Parathyroid adenoma (tissue), 2 donors: ENCODE measurements around the gene ADCY3.

ENCODE experiments used
- H2AFZ ChIP-seq: fragments of 300-600 bp; sonication (generic); one replicate; pipeline ENCODE4 v1.7.0; 2017; ENCODE audit warnings: antibody characterized with exemption, mild to moderate bottlenecking
- H3K27ac ChIP-seq: fragments of 300-600 bp; sonication (generic); one replicate; pipeline ENCODE4 v1.7.0; 2017
- H3K27me3 ChIP-seq: fragments of 300-600 bp; sonication (generic); one replicate; pipeline ENCODE4 v1.7.0; 2017; ENCODE audit warnings: low read length; ENCODE audit not compliant: control insufficient read depth, insufficient read depth
- H3K36me3 ChIP-seq: fragments of 300-600 bp; sonication (generic); one replicate; pipeline ENCODE4 v1.7.0; 2017; ENCODE audit warnings: low read length; ENCODE audit not compliant: control insufficient read depth, insufficient read depth
- H3K4me1 ChIP-seq: fragments of 300-600 bp; sonication (generic); one replicate; pipeline ENCODE4 v1.7.0; 2017; ENCODE audit warnings: control low read depth
- H3K4me2 ChIP-seq: fragments of 300-600 bp; sonication (generic); one replicate; pipeline ENCODE4 v1.7.0; 2017; ENCODE audit warnings: low read length
- H3K4me3 ChIP-seq: fragments of 300-600 bp; sonication (generic); one replicate; pipeline ENCODE4 v1.7.0; 2017; ENCODE audit warnings: low read depth, low read length
- H3K79me2 ChIP-seq: fragments of 300-600 bp; sonication (generic); one replicate; pipeline ENCODE4 v1.7.0; 2017; ENCODE audit warnings: control low read depth
- H3K9ac ChIP-seq: fragments of 300-600 bp; sonication (generic); one replicate; pipeline ENCODE4 v1.7.0; 2017; ENCODE audit warnings: mild to moderate bottlenecking
- H3K9me3 ChIP-seq: fragments of 300-600 bp; sonication (generic); one replicate; pipeline ENCODE4 v1.7.0; 2017; ENCODE audit warnings: low read length; ENCODE audit not compliant: control insufficient read depth
- TF ChIP-seq, protein P1 (sequence below): fragments of 300-600 bp; sonication (generic); IDR thresholded peaks from one replicate; pipeline ENCODE4 v1.7.0; 2017; ENCODE audit warnings: antibody characterized with exemption, mild to moderate bottlenecking
- donor health status: primary hyperparathyroidism.

Gene ADCY3

DNA sequence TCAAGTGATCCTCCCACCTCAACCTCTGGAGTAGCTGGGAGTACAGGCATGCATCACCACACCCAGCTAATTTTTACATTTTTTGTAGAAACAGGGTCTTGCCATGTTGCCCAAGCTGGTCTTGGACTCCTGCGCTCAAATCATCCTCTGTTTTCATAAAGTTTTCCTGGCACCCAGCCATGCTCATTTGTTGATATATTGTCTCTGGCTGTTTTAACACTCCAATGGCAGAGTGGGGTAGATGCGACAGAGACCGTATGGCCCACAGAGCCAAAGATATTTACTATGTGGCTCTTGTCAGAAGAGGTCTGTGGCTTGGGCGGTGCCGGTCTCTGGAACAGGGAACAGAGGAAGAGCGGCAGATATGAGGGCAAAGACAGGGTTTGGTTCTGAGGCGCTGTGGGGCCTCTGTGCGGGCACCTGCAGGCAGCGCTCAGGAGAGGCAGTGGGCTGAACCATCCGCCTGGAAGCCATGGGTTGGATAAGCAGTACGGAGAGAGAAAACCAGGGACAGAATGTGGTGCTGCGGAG, 76.6 kb downstream of the ADCY3 start:
- Histone ChIP-seq H2AFZ (no peak overlapping the region), H3K9me3 (no peaks in the 10 kb centered on the region), H3K9ac (no peak overlapping the region), H3K27me3 (no peaks in the 10 kb centered on the region), H3K4me3 (no peak overlapping the region), H3K4me2 (no peak overlapping the region), H3K79me2 (no peaks in the 10 kb centered on the region), H3K27ac (no peak overlapping the region), H3K36me3 (no peaks in the 10 kb centered on the region), H3K4me1 (no peaks in the 10 kb centered on the region)
- TF ChIP-seq, protein P1, sequence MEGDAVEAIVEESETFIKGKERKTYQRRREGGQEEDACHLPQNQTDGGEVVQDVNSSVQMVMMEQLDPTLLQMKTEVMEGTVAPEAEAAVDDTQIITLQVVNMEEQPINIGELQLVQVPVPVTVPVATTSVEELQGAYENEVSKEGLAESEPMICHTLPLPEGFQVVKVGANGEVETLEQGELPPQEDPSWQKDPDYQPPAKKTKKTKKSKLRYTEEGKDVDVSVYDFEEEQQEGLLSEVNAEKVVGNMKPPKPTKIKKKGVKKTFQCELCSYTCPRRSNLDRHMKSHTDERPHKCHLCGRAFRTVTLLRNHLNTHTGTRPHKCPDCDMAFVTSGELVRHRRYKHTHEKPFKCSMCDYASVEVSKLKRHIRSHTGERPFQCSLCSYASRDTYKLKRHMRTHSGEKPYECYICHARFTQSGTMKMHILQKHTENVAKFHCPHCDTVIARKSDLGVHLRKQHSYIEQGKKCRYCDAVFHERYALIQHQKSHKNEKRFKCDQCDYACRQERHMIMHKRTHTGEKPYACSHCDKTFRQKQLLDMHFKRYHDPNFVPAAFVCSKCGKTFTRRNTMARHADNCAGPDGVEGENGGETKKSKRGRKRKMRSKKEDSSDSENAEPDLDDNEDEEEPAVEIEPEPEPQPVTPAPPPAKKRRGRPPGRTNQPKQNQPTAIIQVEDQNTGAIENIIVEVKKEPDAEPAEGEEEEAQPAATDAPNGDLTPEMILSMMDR, result no peak

DNA sequence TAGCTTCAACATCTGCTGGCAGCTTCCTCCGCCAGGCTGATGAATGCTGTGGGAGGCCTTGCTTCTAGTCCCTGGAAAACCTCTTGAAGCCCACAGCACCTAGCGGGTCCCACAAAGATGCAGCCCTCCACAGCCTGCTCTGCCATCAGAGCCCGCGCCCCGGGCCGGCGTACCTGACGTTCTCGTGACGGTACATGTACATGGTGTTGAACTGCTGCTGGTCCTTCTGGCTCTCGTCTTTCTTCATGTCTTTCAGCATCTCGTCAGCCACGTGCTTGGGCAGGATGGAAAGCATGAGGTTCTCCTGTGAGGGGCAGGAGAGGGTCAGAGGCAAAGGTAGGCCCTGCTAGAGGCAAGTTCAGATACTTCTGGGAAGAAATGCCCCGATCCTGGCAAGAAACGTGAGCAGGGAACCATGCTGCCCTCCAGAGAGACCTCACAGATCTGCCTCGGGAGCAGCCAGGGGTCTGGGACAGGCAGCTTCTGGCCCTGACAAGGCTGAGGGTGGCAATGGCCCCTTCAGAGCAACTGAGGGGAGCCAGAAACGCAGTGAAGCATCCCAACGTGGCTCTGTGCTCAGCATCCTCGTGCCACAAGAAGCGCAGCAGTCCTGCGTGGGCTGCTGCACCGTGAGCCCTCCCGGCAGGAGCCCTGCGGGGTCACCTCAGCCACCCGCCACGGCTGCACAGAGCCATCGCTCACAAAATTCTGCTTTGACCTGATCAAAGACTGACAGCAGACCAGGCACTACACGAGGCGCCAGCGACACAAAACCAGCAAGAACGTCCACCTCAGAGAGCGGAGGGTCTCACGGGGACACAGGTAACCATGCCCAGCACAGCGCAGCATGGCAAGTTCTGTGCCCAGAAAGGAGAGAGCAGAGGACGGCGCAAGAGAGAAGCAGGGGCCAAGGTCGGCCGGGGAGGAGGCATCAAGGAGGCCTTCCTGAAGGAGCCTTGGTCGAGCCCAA, 77.7 kb downstream of the ADCY3 start:
- Histone ChIP-seq H3K9me3 (no peaks in the 10 kb centered on the region), H3K79me2 (no peaks in the 10 kb centered on the region), H2AFZ (no peak overlapping the region), H3K27me3 (no peaks in the 10 kb centered on the region), H3K4me2 (no peak overlapping the region), H3K36me3 (no peaks in the 10 kb centered on the region), H3K4me3 (no peak overlapping the region), H3K4me1 (no peaks in the 10 kb centered on the region), H3K27ac (no peak overlapping the region), H3K9ac (no peak overlapping the region)
- TF ChIP-seq, protein P1, result no peak

DNA sequence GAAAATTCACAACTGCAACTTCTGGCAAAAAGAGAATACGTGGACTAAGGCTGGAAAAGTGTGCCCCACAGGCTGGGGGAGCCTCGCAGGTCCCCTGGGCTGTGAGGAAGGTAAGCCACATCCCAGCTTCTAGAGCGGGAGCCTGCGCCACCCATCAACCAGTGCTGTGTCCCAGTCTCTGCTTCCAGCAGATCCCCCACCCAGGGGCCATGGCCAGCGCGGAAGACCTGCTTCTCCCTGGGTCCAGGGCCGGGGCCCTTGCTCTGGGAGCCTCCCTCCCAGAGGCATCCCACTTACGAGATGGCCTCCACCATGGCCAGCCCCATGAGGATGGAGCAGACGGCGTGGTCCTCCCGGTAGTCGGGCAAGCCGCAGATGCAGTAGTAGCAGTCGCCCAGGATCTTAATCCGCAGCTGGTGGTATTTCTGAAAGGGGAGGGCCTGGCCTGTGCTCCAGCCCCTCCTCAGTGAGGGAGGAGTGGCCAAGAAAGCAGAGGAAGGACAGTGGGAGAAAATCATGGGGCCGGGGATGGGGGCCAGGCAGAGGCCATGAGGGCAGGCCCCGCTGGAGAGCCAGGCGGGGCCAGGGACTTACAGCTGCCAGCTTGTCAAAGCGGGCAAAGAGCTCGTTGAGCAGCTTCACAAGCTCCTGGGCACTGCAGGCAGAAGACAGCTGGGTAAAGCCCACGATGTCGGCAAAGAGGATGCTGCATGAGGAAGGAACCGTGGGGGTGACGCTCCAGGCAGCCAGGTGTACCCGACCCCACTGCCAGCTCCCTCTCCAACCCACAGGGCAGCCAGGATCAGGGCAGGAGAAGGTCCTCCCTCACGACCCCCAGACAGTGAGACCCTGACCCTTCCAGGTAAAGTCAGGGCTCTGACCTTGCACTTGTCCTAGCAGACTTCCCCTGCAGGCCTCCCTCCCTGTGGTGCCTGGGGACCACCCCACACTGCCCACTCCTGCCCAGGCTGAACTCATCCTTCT, 78.8 kb downstream of the ADCY3 start:
- Histone ChIP-seq H3K27ac (no peak overlapping the region), H3K9me3 (no peaks in the 10 kb centered on the region), H3K27me3 (no peaks in the 10 kb centered on the region), H3K36me3 (no peaks in the 10 kb centered on the region), H3K4me3 (no peak overlapping the region), H3K79me2 (no peaks in the 10 kb centered on the region), H3K4me1 (no peaks in the 10 kb centered on the region), H2AFZ (no peak overlapping the region), H3K4me2 (no peak overlapping the region), H3K9ac (no peak overlapping the region)
- TF ChIP-seq, protein P1, result no peak

DNA sequence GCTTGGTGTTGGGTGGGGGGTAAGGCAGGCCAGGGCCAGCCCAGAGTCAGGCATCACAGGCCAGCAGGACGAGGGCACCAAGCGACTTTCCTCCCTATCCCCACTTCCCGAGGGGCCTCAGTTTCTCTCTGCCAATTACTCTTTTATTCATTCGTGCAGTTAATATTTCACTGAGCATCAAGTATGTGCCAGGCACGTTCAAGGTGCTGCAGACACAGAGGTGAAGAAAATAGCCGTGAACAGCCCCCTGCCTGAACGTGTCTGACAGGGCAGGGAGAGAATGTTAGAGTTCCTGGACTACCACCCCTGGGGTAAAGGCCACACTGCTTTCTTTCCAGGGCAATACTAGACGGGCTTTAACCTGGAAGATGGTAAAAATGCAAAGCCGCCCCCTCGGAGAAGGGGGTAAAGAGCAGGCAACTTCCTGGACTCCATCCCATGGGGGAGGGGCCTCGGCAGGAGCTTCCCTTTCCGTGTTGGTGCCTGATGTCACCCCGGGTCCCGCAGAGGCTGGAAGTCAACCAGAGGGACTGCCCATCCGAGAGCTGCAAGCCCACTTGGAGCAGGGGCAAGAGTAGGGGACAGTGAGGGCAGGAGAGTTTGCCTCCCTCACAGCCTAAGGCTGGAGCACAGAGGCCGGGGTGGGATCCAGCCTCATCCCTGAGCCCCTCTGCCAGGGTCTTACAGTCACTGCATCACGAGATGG, 79.7 kb downstream of the ADCY3 start:
- H3K27me3 ChIP-seq, result no peaks in the 10 kb centered on the region
- no peak overlapping the region for H3K27ac ChIP-seq
- H3K9ac ChIP-seq, result no peak overlapping the region
- no peaks in the 10 kb centered on the region for H3K9me3 ChIP-seq
- H3K79me2 ChIP-seq, result no peaks in the 10 kb centered on the region
- H3K36me3 ChIP-seq, result no peaks in the 10 kb centered on the region
- TF ChIP-seq, protein P1, result no peak
- no peaks in the 10 kb centered on the region for H3K4me1 ChIP-seq
- no peak overlapping the region for H3K4me2 ChIP-seq
- no peak overlapping the region for H3K4me3 ChIP-seq
- H2AFZ ChIP-seq, result no peak overlapping the region
